Epithelial cell of esophagus (primary cell): ENCODE results near the gene RASGEF1C.

Experiments used
- DNase-seq: peaks from one replicate; pipeline ENCODE4 v3.0.0; 2010; ENCODE audit warnings: low read depth
- H3K4me3 ChIP-seq: 2 replicates; pipeline ENCODE4 v1.5.1; 2011; ENCODE audit warnings: mild to moderate bottlenecking, low read length, control low read depth
- TF ChIP-seq, protein P1 (sequence below): IDR thresholded peaks from 2 replicates; pipeline ENCODE4 v1.5.1; 2011; ENCODE audit warnings: low read depth, mild to moderate bottlenecking, low read length, control low read depth, inconsistent platforms; ENCODE audit not compliant: insufficient read depth; ENCODE audit errors: missing control alignments

RASGEF1C gene

GRCh38 chr5:180169248-180170105, 39.5 kb downstream of the RASGEF1C start:
- no peak for DNase-seq
- no peak overlapping the region for H3K4me3 ChIP-seq
- TF ChIP-seq, protein P1, sequence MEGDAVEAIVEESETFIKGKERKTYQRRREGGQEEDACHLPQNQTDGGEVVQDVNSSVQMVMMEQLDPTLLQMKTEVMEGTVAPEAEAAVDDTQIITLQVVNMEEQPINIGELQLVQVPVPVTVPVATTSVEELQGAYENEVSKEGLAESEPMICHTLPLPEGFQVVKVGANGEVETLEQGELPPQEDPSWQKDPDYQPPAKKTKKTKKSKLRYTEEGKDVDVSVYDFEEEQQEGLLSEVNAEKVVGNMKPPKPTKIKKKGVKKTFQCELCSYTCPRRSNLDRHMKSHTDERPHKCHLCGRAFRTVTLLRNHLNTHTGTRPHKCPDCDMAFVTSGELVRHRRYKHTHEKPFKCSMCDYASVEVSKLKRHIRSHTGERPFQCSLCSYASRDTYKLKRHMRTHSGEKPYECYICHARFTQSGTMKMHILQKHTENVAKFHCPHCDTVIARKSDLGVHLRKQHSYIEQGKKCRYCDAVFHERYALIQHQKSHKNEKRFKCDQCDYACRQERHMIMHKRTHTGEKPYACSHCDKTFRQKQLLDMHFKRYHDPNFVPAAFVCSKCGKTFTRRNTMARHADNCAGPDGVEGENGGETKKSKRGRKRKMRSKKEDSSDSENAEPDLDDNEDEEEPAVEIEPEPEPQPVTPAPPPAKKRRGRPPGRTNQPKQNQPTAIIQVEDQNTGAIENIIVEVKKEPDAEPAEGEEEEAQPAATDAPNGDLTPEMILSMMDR = no peak

- no peak for DNase-seq
- no peak overlapping the region for H3K4me3 ChIP-seq
- TF ChIP-seq, protein P1 = no peak
Measured at GRCh38 chr5:180168758-180169157, 40.3 kb downstream of the RASGEF1C start.

- no peak for DNase-seq
- TF ChIP-seq, protein P1 = no peak
- no peak overlapping the region for H3K4me3 ChIP-seq
Measured at GRCh38 chr5:180166176-180166575, 42.8 kb downstream of the RASGEF1C start.

- DNase-seq = no peak
- TF ChIP-seq, protein P1 = no peak
- H3K4me3 ChIP-seq = no peak overlapping the region
Measured at GRCh38 chr5:180162304-180162661, 46.7 kb downstream of the RASGEF1C start.

GRCh38 chr5:180161420-180162303, 47.3 kb downstream of the RASGEF1C start:
- no peak for DNase-seq
- TF ChIP-seq, protein P1 = no peak
- H3K4me3 ChIP-seq = no peak overlapping the region

- no peak for DNase-seq
- no peak overlapping the region for H3K4me3 ChIP-seq
- TF ChIP-seq, protein P1 = no peak
Measured at GRCh38 chr5:180160789-180161188, 48.2 kb downstream of the RASGEF1C start.
